Colonic mucosa (tissue), 4 donors: ENCODE data around the gene CFAP46. TPM values are rescaled to one million over a fixed set of nuclear protein-coding genes. Genes with fewer than 3 reads are reported as not detected.
"Not testable (repeated sequence)": the region's sequence is repeated elsewhere in the genome, so short reads cannot be mapped to it uniquely, and the experiment has no call there.

ENCODE experiments used
- DNase-seq: peaks from one replicate; pipeline ENCODE4 v3.0.0-alpha.2; 2020
- H3K27ac ChIP-seq: fragments of 200-600 bp; one replicate; pipeline ENCODE4 v1.8.0; 2021
- H3K27me3 ChIP-seq: fragments of 200-600 bp; one replicate; pipeline ENCODE4 v1.8.0; 2021
- H3K36me3 ChIP-seq: fragments of 200-600 bp; one replicate; pipeline ENCODE4 v1.8.0; 2021
- H3K4me1 ChIP-seq: fragments of 200-600 bp; one replicate; pipeline ENCODE4 v1.8.0; 2021; ENCODE audit warnings: mild to moderate bottlenecking
- H3K4me3 ChIP-seq: fragments of 200-600 bp; one replicate; pipeline ENCODE4 v1.8.0; 2021
- H3K9ac ChIP-seq, 2 donors: one replicate each; pipeline ENCODE4 v1.7.0; 2013; ENCODE audit warnings: control low read depth in 2 of 2, low read depth in 2 of 2, low read length in 2 of 2
- H3K9me3 ChIP-seq: fragments of 200-600 bp; one replicate; pipeline ENCODE4 v1.8.0; 2021
- intact Hi-C: fragments of 100-400 bp; cut with DNase I; formaldehyde crosslinking; loops from one replicate; pipeline ENCODE4 v1.14.1; 2022
- total RNA-seq, 2 donors: library from RNA; stranded (reverse); fragmentation: NEBNext Ultra II Directional in 1 of 2; extraction: Animal tissue kit (Norgen Biotek cat#: 25700) in 1 of 2; gene quantifications; one replicate each; pipeline ENCODE4 v1.2.1, GENCODE V29; 2021
- TF ChIP-seq, protein P1 (sequence below): fragments of 200-600 bp; IDR thresholded peaks from one replicate; pipeline ENCODE4 v1.8.0; 2022; ENCODE audit warnings: antibody characterized with exemption, mild to moderate bottlenecking
- donor health status: healthy.
- donor health status: DM: no; HTN: no; CAD: no.
- donor health status: DM: no; HTN: no; CAD: no.

CFAP46 gene
- total RNA-seq, 2 donors from 2014 or later, result 0.13 TPM; not detected in 1

GRCh38 chr10:132829403-132829802 lies 113.0 kb downstream of the CFAP46 start:
- TF ChIP-seq, protein P1, sequence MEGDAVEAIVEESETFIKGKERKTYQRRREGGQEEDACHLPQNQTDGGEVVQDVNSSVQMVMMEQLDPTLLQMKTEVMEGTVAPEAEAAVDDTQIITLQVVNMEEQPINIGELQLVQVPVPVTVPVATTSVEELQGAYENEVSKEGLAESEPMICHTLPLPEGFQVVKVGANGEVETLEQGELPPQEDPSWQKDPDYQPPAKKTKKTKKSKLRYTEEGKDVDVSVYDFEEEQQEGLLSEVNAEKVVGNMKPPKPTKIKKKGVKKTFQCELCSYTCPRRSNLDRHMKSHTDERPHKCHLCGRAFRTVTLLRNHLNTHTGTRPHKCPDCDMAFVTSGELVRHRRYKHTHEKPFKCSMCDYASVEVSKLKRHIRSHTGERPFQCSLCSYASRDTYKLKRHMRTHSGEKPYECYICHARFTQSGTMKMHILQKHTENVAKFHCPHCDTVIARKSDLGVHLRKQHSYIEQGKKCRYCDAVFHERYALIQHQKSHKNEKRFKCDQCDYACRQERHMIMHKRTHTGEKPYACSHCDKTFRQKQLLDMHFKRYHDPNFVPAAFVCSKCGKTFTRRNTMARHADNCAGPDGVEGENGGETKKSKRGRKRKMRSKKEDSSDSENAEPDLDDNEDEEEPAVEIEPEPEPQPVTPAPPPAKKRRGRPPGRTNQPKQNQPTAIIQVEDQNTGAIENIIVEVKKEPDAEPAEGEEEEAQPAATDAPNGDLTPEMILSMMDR, result no peak
- intact Hi-C loops, result no loop called here
- H3K9ac ChIP-seq, result no peak overlapping the region
- H3K27me3 ChIP-seq, result no peaks in the 10 kb centered on the region
- no peaks in the 10 kb centered on the region for H3K9me3 ChIP-seq
- no peaks in the 10 kb centered on the region for H3K36me3 ChIP-seq
- H3K27ac ChIP-seq, result no peak overlapping the region
- DNase-seq, result no peak
- H3K4me1 ChIP-seq, result no peaks in the 10 kb centered on the region
- no peak overlapping the region for H3K4me3 ChIP-seq

- Histone ChIP-seq H3K9ac (no peak overlapping the region), H3K4me1 (no peaks in the 10 kb centered on the region), H3K9me3 (no peaks in the 10 kb centered on the region), H3K27me3 (no peaks in the 10 kb centered on the region), H3K4me3 (no peak overlapping the region), H3K36me3 (no peaks in the 10 kb centered on the region), H3K27ac (no peak overlapping the region)
- TF ChIP-seq, protein P1, result no peak
- DNase-seq, result no peak
- intact Hi-C loops, result no loop called here
Measured at GRCh38 chr10:132828681-132829080, 113.7 kb downstream of the CFAP46 start.

DNA sequence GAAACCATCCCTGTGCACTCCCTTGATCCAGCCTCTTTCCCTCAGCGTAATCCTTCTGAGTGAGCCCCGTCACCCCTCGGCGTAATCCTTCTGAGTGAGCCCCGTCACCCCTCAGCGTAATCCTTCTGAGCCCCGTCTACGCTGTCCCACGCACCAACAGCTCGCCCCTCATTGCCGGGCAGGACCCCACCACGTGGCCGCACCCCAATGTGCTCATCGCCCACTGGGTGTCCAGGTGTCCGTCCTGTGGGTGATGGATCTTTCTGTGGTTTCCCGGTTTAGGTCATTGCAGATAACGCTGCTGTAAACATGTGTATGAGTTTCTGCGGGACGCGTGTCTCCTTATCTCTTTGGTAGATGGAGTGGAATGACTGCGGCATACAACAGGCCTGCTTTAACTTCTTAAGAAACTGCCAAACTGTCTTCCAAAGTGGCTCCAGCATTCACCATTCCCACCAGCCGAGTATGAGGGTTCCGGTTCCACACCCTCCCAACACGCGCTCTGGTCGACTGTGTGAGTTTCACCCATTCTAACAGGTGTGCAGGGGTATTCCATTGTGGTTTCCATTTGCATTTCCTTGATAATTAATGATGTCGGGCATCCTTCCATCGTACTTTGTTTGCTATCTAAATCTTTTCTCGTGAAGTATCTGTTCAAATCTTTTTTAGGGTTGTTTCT lies 114.4 kb downstream of the CFAP46 start:
- Histone ChIP-seq H3K4me3 (no peak overlapping the region), H3K9me3 (no peaks in the 10 kb centered on the region), H3K27me3 (no peaks in the 10 kb centered on the region), H3K9ac (no peak overlapping the region), H3K4me1 (no peaks in the 10 kb centered on the region), H3K27ac (no peak overlapping the region), H3K36me3 (no peaks in the 10 kb centered on the region)
- TF ChIP-seq, protein P1, result no peak
- intact Hi-C loops, result no loop called here
- no peak for DNase-seq

DNA sequence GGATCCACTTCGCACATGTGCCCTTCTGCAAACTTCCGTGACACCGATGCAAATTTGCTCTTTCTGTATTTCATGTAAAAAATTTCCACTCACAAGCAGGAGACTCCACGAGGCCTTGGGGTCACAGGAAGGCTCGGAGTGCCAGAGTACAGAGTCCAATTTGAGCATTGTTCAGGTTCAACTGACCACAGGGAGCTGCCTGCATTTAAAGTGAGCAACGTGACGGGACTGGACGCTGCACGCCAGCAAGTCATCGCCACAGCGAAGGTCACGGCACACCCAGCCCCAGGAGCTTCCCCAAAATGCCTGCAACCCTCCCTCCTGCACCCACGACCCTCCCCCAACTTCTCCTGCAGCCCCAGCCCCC lies 115.0 kb downstream of the CFAP46 start:
- intact Hi-C loops, result no loop called here

DNA sequence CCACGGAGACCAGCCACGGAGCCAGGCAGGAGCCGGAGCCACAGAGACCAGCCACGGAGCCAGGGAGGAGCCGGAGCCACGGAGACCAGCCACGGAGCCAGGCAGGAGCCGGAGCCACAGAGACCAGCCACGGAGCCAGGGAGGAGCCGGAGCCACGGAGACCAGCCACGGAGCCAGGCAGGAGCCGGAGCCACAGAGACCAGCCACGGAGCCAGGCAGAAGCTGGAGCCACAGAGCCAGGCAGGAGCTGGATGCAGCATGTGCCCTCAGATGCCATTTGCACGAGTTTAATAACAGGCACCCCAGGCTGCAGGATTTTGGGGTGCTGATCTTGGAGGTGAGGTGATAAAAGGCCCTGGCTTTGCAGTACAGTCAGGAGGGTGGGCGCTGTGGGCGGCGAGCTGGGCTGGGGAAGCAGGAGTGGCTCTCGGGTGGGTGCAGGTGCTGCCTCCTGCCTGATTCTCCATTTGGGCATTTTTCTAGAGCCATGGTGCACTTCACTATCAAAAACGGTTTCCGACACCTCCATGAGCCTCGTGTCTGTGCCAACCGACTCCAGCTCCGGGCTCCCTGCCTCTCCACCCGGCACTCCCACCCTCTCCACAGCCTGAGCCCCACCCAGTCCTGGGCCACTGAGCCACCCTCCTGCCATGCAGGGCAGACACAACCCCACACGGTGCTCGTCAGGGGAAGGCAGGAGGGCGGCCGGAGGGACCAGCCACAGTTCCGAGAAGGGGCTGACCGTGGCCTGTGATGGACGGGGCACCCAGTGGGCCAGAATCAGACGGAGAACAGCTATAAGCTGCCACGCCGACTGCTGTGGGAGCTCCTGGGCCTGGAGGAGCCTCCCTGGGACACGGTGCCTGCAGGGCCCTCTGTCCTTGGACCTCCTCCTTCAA lies 115.6 kb downstream of the CFAP46 start:
- intact Hi-C loops, result no loop called here
- DNase-seq, result no peak
- no peak overlapping the region for H3K27ac ChIP-seq

More for the DNA sequence above, 115.0 kb downstream of the CFAP46 start:
- H3K36me3 ChIP-seq, result no peaks in the 10 kb centered on the region
- no peak for DNase-seq
- no peak overlapping the region for H3K9ac ChIP-seq
- TF ChIP-seq, protein P1, result no peak
- H3K4me3 ChIP-seq, result no peak overlapping the region
- H3K27me3 ChIP-seq, result no peaks in the 10 kb centered on the region
- no peaks in the 10 kb centered on the region for H3K4me1 ChIP-seq
- H3K27ac ChIP-seq, result no peak overlapping the region
- no peaks in the 10 kb centered on the region for H3K9me3 ChIP-seq

DNA sequence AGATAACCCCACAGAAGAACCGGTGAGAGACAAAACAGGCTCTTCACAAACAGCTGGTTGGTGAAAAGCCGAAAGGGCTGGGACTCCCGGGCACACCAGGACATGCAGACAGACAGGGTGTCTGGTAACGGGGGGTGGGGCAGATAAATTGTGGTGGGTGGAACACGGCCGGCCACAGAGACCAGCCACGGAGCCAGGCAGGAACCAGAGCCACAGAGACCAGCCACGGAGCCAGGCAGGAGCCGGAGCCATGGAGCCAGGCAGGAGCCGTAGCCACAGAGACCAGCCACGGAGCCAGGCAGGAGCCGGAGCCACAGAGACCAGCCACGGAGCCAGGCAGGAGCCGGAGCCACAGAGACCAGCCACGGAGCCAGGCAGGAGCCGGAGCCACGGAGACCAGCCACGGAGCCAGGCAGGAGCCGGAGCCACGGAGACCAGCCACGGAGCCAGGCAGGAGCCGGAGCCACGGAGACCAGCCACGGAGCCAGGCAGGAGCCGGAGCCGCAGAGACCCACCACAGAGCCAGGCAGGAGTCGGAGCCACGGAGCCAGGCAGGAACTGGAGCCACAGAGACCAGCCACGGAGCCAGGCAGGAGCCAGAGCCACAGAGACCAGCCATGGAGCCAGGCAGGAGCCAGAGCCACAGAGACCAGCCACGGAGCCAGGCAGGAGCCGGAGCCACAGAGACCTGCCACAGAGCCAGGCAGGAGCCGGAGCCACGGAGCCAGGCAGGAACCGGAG lies 116.4 kb downstream of the CFAP46 start:
- H3K27ac ChIP-seq, intact Hi-C loops, H3K4me3 ChIP-seq, H3K27me3 ChIP-seq, H3K9me3 ChIP-seq, H3K9ac ChIP-seq, DNase-seq, H3K4me1 ChIP-seq, H3K36me3 ChIP-seq: not testable (repeated sequence)

More for the DNA sequence above, 115.6 kb downstream of the CFAP46 start:
- no peaks in the 10 kb centered on the region for H3K27me3 ChIP-seq
- H3K36me3 ChIP-seq, result no peaks in the 10 kb centered on the region
- TF ChIP-seq, protein P1, result no peak
- H3K4me1 ChIP-seq, result no peaks in the 10 kb centered on the region
- no peak overlapping the region for H3K4me3 ChIP-seq
- no peaks in the 10 kb centered on the region for H3K9me3 ChIP-seq
- H3K9ac ChIP-seq, result no peak overlapping the region
